ENCODE measurements around the gene ZNF837.

DNA sequence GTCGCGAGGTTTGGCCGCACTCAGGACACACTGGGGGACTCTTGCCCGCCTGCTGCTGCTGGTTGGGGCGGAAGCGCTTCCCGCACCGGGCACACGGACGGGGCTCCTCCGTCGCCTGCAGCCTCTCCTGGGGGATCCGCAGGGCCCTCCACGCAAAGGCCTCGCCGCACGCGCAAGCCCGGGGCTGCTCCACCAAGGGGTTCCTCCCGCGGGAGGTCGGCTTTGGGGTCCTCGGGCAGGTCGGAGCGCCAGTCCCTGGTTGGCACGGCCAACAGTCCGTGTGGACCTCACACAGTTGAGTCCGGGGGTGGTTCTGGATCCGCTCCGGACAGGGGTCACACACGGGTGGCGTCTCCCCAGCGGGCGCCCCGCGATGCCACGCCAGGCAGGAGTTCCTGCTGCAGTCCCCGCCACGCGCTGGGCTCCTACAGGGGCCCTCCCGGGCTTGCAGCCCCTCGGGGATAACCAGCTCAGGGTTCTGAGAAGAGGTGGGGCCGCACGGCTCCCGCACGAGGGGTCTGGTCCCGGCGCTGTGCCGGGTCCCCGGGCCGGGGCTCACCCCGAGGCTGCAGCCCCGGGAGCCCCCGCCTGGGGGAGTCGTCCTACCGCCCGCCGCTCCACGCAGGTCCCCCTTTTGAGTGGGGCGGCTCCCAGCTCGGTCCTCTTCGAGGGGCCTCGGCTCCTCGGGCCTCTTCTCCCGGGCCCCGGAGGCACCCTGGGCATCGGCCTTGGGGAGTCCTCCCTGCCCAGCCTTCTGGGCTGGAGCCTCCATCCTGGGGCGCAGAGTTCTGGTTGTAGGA, 12.1 kb downstream of the ZNF837 start:
- TF ChIP-seq TOX (CRISPR knock-in tag; IDR thresholded peaks at IDR 0.05; ENCODE audit: borderline replicate concordance) = no peak
- TF ChIP-seq TCF4 (CRISPR knock-in tag; IDR thresholded peaks at IDR 0.05; ENCODE audit: borderline replicate concordance) = no peak
- TF ChIP-seq ZNF8 (CRISPR knock-in tag; IDR thresholded peaks at IDR 0.05) = no peak
- no peak for TF ChIP-seq ESRRG (CRISPR knock-in tag; IDR thresholded peaks at IDR 0.05)
- TF ChIP-seq ZNF70 (CRISPR knock-in tag; IDR thresholded peaks at IDR 0.05) = no peak
- no peak for TF ChIP-seq PPARA (CRISPR knock-in tag; IDR thresholded peaks at IDR 0.05; ENCODE audit: borderline replicate concordance)
- TF ChIP-seq, protein P1, sequence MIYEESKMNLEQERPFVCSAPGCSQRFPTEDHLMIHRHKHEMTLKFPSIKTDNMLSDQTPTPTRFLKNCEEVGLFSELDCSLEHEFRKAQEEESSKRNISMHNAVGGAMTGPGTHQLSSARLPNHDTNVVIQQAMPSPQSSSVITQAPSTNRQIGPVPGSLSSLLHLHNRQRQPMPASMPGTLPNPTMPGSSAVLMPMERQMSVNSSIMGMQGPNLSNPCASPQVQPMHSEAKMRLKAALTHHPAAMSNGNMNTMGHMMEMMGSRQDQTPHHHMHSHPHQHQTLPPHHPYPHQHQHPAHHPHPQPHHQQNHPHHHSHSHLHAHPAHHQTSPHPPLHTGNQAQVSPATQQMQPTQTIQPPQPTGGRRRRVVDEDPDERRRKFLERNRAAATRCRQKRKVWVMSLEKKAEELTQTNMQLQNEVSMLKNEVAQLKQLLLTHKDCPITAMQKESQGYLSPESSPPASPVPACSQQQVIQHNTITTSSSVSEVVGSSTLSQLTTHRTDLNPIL (CRISPR knock-in tag; IDR thresholded peaks at IDR 0.05; ENCODE audit: low read depth) = no peak
- no peak for TF ChIP-seq ARNTL (CRISPR knock-in tag; IDR thresholded peaks at IDR 0.05; ENCODE audit: borderline replicate concordance, low read depth)
- no peak for TF ChIP-seq SNAI2 (CRISPR knock-in tag; IDR thresholded peaks at IDR 0.05)
